GM18508 (cell line): ENCODE measurements around the gene RAB28.
A peak's percentile ranks its signal among the peaks of the same experiment; 100 is the strongest.

Experiments
- ATAC-seq: cut with Tn5 transposase; IDR thresholded peaks from one replicate; pipeline ENCODE4 v1.9.1; 2021; ENCODE audit warnings: moderate number of reproducible peaks; ENCODE audit not compliant: insufficient read depth, unreplicated experiment

The RAB28 gene

GRCh38 chr4:13484122-13484748, at the start of gene RAB28:
Gene RAB28, minus strand, starts transcription at chr4:13484340.
- ATAC-seq: peak; percentile 86

- no peak for ATAC-seq
Measured at GRCh38 chr4:13531625-13531998, 47.5 kb upstream of the RAB28 start.

- no peak for ATAC-seq
Measured at GRCh38 chr4:13530823-13531624, 46.9 kb upstream of the RAB28 start.

- no peak for ATAC-seq
Measured at GRCh38 chr4:13529128-13529919, 45.2 kb upstream of the RAB28 start.

- ATAC-seq: no peak
Measured at GRCh38 chr4:13528821-13529127, 44.6 kb upstream of the RAB28 start.

GRCh38 chr4:13527981-13528820, 44.1 kb upstream of the RAB28 start:
- peak; percentile 80 for ATAC-seq

- ATAC-seq: no peak
Measured at GRCh38 chr4:13527192-13527980, 43.2 kb upstream of the RAB28 start.

- ATAC-seq: no peak
Measured at GRCh38 chr4:13526658-13527057, 42.5 kb upstream of the RAB28 start.

- no peak for ATAC-seq
Measured at GRCh38 chr4:13525606-13526281, 41.6 kb upstream of the RAB28 start.

- no peak for ATAC-seq
Measured at GRCh38 chr4:13524504-13525243, 40.5 kb upstream of the RAB28 start.

GRCh38 chr4:13523591-13524503, 39.7 kb upstream of the RAB28 start:
- no peak for ATAC-seq

- ATAC-seq: no peak
Measured at GRCh38 chr4:13523105-13523477, 39.0 kb upstream of the RAB28 start.

- no peak for ATAC-seq
Measured at GRCh38 chr4:13522282-13523104, 38.4 kb upstream of the RAB28 start.

- no peak for ATAC-seq
Measured at GRCh38 chr4:13521047-13521446, 36.9 kb upstream of the RAB28 start.

GRCh38 chr4:13516315-13516860, 32.2 kb upstream of the RAB28 start:
- no peak for ATAC-seq

- ATAC-seq: no peak
Measured at GRCh38 chr4:13515268-13515667, 31.1 kb upstream of the RAB28 start.
